HEK293 (cell line): ENCODE results near the gene ACTL8.

ENCODE experiments used
- CTCF ChIA-PET: fragments of 350-600 bp; formaldehyde crosslinking; extraction: SDS; loops from one replicate; lab custom pipeline; 2021; ENCODE audit warnings: antibody characterized with exemption; lab: Yijun Ruan, JAX
- POLR2A ChIA-PET: fragments of 300-600 bp; formaldehyde crosslinking; extraction: SDS; loops from one replicate; lab custom pipeline; 2020; ENCODE audit warnings: antibody characterized with exemption, inconsistent platforms; lab: Yijun Ruan, JAX
- H3K27ac ChIP-seq: fragments of 200-500 bp; sonication (Bioruptor generic); 2 replicates; pipeline ENCODE4 v1.5.1; 2014; ENCODE audit warnings: low read depth, low read length, control low read depth, inconsistent platforms; ENCODE audit errors: extremely low read depth
- H3K36me3 ChIP-seq, 2 experiments: fragments of 200-500 bp in 1 of 2; sonication (Bioruptor generic) in 1 of 2; 1 replicate in 1 of 2; 2 replicates in 1 of 2; pipeline ENCODE4 v1.5.1; 2014 to 2017; ENCODE audit warnings: inconsistent platforms in 2 of 2, low read length in 2 of 2; ENCODE audit not compliant: control insufficient read depth in 2 of 2, insufficient read depth in 1 of 2
- H3K4me1 ChIP-seq: fragments of 200-500 bp; sonication (Bioruptor generic); 2 replicates; pipeline ENCODE4 v1.5.1; 2014; ENCODE audit warnings: mild to moderate bottlenecking, low read length, inconsistent platforms; ENCODE audit not compliant: control insufficient read depth, insufficient read depth
- H3K4me3 ChIP-seq: 2 replicates; pipeline ENCODE4 v1.5.1; 2011; ENCODE audit warnings: low read depth, mild to moderate bottlenecking, control low read depth, low read length, moderate library complexity
- H3K9me3 ChIP-seq: fragments of 200-500 bp; sonication (Bioruptor generic); 2 replicates; pipeline ENCODE4 v1.5.1; 2014; ENCODE audit warnings: low read depth, low read length, inconsistent platforms; ENCODE audit not compliant: control insufficient read depth, insufficient read depth
- INSM2 ChIP-seq: fragments of 450-650 bp; formaldehyde crosslinking; IDR thresholded peaks from 2 replicates; pipeline ENCODE4 v1.5.1; 2016; ENCODE audit warnings: missing biosample characterization, missing genetic modification characterization
- KLF7 ChIP-seq: fragments of 450-650 bp; formaldehyde crosslinking; IDR thresholded peaks from 2 replicates; pipeline ENCODE4 v1.5.1; 2016; ENCODE audit warnings: missing biosample characterization, missing genetic modification characterization, borderline replicate concordance
- MZF1 ChIP-seq: fragments of 450-650 bp; formaldehyde crosslinking; IDR thresholded peaks from 2 replicates; pipeline ENCODE4 v1.5.1; 2017; ENCODE audit warnings: missing biosample characterization, missing genetic modification characterization, borderline replicate concordance
- OVOL3 ChIP-seq: fragments of 450-650 bp; formaldehyde crosslinking; IDR thresholded peaks from 2 replicates; pipeline ENCODE4 v1.5.1; 2016; ENCODE audit warnings: missing biosample characterization, missing genetic modification characterization
- SCRT1 ChIP-seq: fragments of 450-650 bp; formaldehyde crosslinking; IDR thresholded peaks from 2 replicates; pipeline ENCODE4 v1.5.1; 2016; ENCODE audit warnings: missing biosample characterization, missing genetic modification characterization, borderline replicate concordance
- SP3 ChIP-seq: fragments of 450-650 bp; formaldehyde crosslinking; IDR thresholded peaks from 2 replicates; pipeline ENCODE4 v1.5.1; 2016; ENCODE audit warnings: missing biosample characterization, missing genetic modification characterization
- SP7 ChIP-seq: fragments of 450-650 bp; formaldehyde crosslinking; IDR thresholded peaks from 2 replicates; pipeline ENCODE4 v1.5.1; 2016; ENCODE audit warnings: missing biosample characterization, missing genetic modification characterization
- ZBTB49 ChIP-seq: fragments of 450-650 bp; formaldehyde crosslinking; IDR thresholded peaks from 2 replicates; pipeline ENCODE4 v1.5.1; 2016; ENCODE audit warnings: missing biosample characterization, missing genetic modification characterization, low read depth
- ZBTB6 ChIP-seq: fragments of 450-650 bp; formaldehyde crosslinking; IDR thresholded peaks from 2 replicates; pipeline ENCODE4 v1.5.1; 2017; ENCODE audit warnings: missing biosample characterization, missing genetic modification characterization
- ZFP41 ChIP-seq: fragments of 450-650 bp; formaldehyde crosslinking; IDR thresholded peaks from 2 replicates; pipeline ENCODE4 v1.5.1; 2016; ENCODE audit warnings: missing biosample characterization, missing genetic modification characterization, borderline replicate concordance
- ZFP69B ChIP-seq: fragments of 450-650 bp; formaldehyde crosslinking; IDR thresholded peaks from 2 replicates; pipeline ENCODE4 v1.5.1; 2016; ENCODE audit warnings: missing biosample characterization, missing genetic modification characterization
- ZNF148 ChIP-seq: fragments of 450-650 bp; formaldehyde crosslinking; IDR thresholded peaks from 2 replicates; pipeline ENCODE4 v1.5.0; 2017; ENCODE audit warnings: missing biosample characterization, missing genetic modification characterization, borderline replicate concordance
- ZNF202 ChIP-seq: fragments of 450-650 bp; formaldehyde crosslinking; IDR thresholded peaks from 2 replicates; pipeline ENCODE4 v1.5.1; 2016; ENCODE audit warnings: missing biosample characterization, missing genetic modification characterization, borderline replicate concordance
- ZNF335 ChIP-seq: fragments of 450-650 bp; formaldehyde crosslinking; conservative IDR thresholded peaks from 2 replicates; pipeline ENCODE4 v1.5.1; 2016; ENCODE audit warnings: missing biosample characterization, missing genetic modification characterization
- ZNF404 ChIP-seq: fragments of 450-650 bp; formaldehyde crosslinking; IDR thresholded peaks from 2 replicates; pipeline ENCODE4 v1.5.1; 2017; ENCODE audit warnings: missing biosample characterization, missing genetic modification characterization
- ZSCAN16 ChIP-seq: fragments of 450-650 bp; formaldehyde crosslinking; IDR thresholded peaks from 2 replicates; pipeline ENCODE4 v1.5.1; 2016; ENCODE audit warnings: missing biosample characterization, missing genetic modification characterization
- ZSCAN18 ChIP-seq: fragments of 450-650 bp; formaldehyde crosslinking; IDR thresholded peaks from 2 replicates; pipeline ENCODE4 v1.5.1; 2016; ENCODE audit warnings: missing biosample characterization, missing genetic modification characterization
- ZSCAN4 ChIP-seq: fragments of 450-650 bp; formaldehyde crosslinking; IDR thresholded peaks from 2 replicates; pipeline ENCODE4 v1.5.1; 2017; ENCODE audit warnings: missing biosample characterization, missing genetic modification characterization

Gene ACTL8

GRCh38 chr1:17729248-17729647 lies 25.9 kb upstream of the ACTL8 start (continued):
- TF ChIP-seq ZFP69B (tag by site-specific recombination) = no peak
- no peak for TF ChIP-seq ZNF148
- no peak for TF ChIP-seq MZF1 (tag by site-specific recombination)

GRCh38 chr1:17729909-17730308 lies 25.2 kb upstream of the ACTL8 start:
- Histone ChIP-seq H3K27ac (no peak overlapping the region), H3K9me3 (no peaks in the 10 kb centered on the region), H3K4me1 (no peaks in the 10 kb centered on the region), H3K36me3 (no peaks in the 10 kb centered on the region), H3K4me3 (no peak overlapping the region)
- ChIA-PET CTCF (interaction anchor here (1.5 kb wide), 1 partner anchor 69 kb away, joined by 3 read pairs; no protein-coding TSS in a partner anchor), POLR2A (no interaction called here)
- no peak for TF ChIP-seq ZSCAN4
- no peak for TF ChIP-seq SCRT1 (tag by site-specific recombination)
- TF ChIP-seq ZSCAN16 (tag by site-specific recombination) = no peak
- no peak for TF ChIP-seq KLF7 (tag by site-specific recombination)
- TF ChIP-seq ZBTB6 (tag by site-specific recombination) = no peak
- TF ChIP-seq SP3 (tag by site-specific recombination) = no peak
- TF ChIP-seq INSM2 (tag by site-specific recombination) = no peak
- no peak for TF ChIP-seq ZNF404 (tag by site-specific recombination)
- TF ChIP-seq ZNF202 = no peak
- no peak for TF ChIP-seq ZBTB49 (tag by site-specific recombination)
- no peak for TF ChIP-seq OVOL3 (tag by site-specific recombination)
- no peak for TF ChIP-seq ZSCAN18 (tag by site-specific recombination)
- TF ChIP-seq ZFP41 = no peak
- no peak for TF ChIP-seq SP7 (tag by site-specific recombination)
- TF ChIP-seq ZNF335 = no peak
